GM12878 (cell line): ENCODE measurements around the gene UNC13D. TPM values are rescaled to one million over a fixed set of nuclear protein-coding genes. Genes with fewer than 3 reads are reported as not detected.

Source experiments
- CTCF ChIP-seq, 3 experiments: IDR thresholded peaks in 2 of 3; conservative IDR thresholded peaks in 1 of 3; 2 replicates each; pipeline ENCODE4 v1.5.1; 2011; ENCODE audit warnings: low read depth in 3 of 3, low read length in 3 of 3, mild to moderate bottlenecking in 3 of 3, control low read depth in 2 of 3, moderate library complexity in 2 of 3, inconsistent platforms in 1 of 3, mixed read lengths in 1 of 3; ENCODE audit not compliant: control insufficient read depth in 2 of 3, insufficient read depth in 1 of 3; ENCODE audit errors: extremely low read depth in 1 of 3
- E2F8 ChIP-seq: fragments of 450-650 bp; IDR thresholded peaks from 2 replicates; pipeline ENCODE4 v1.6.1; 2018; ENCODE audit warnings: mild to moderate bottlenecking, low read depth, moderate library complexity; ENCODE audit not compliant: partially characterized antibody
- GABPA ChIP-seq: IDR thresholded peaks from 2 replicates; pipeline ENCODE4 v1.6.1; 2014; ENCODE audit warnings: antibody characterized with exemption, low read depth, mild to moderate bottlenecking, inconsistent platforms
- HCFC1 ChIP-seq: fragments of 150-350 bp; IDR thresholded peaks from 2 replicates; pipeline ENCODE4 v1.6.1; 2014; ENCODE audit warnings: low read length
- HDAC2 ChIP-seq: fragments of 200-600 bp; sonication (generic); IDR thresholded peaks from 2 replicates; pipeline ENCODE4 v1.6.1; 2017
- IRF4 ChIP-seq: IDR thresholded peaks from 2 replicates; pipeline ENCODE4 v1.6.1; 2011; ENCODE audit warnings: low read depth, low read length
- JUND ChIP-seq: IDR thresholded peaks from 2 replicates; pipeline ENCODE4 v1.6.1; 2012; ENCODE audit warnings: low read depth, mild to moderate bottlenecking, low read length, improper control_type of control experiment, moderate library complexity
- MYC ChIP-seq: IDR thresholded peaks from 2 replicates; pipeline ENCODE4 v1.6.1; 2011; ENCODE audit warnings: mild to moderate bottlenecking, low read length, moderate library complexity, inconsistent platforms; ENCODE audit not compliant: insufficient read depth, insufficient replicate concordance, insufficient read length, severe bottlenecking
- RFX5 ChIP-seq: IDR thresholded peaks from 2 replicates; pipeline ENCODE4 v1.6.1; 2011; ENCODE audit warnings: low read depth, low read length, improper control_type of control experiment
- SP1 ChIP-seq: IDR thresholded peaks from one replicate; pipeline ENCODE4 v1.6.1; 2011; ENCODE audit warnings: low read depth, low read length
- SREBF1 ChIP-seq: IDR thresholded peaks from 2 replicates; pipeline ENCODE4 v1.6.1; 2012; ENCODE audit warnings: mild to moderate bottlenecking, low read length
- WRNIP1 ChIP-seq: IDR thresholded peaks from 2 replicates; pipeline ENCODE4 v1.6.1; 2011; ENCODE audit warnings: low read depth, low read length, improper control_type of control experiment, borderline replicate concordance
- YY1 ChIP-seq: IDR thresholded peaks from 2 replicates; pipeline ENCODE4 v1.6.1; 2011; ENCODE audit warnings: low read depth, mild to moderate bottlenecking, low read length
- ZNF207 ChIP-seq: fragments of 450-650 bp; IDR thresholded peaks from 2 replicates; pipeline ENCODE4 v1.6.1; 2014; ENCODE audit warnings: antibody characterized with exemption, mild to moderate bottlenecking, borderline replicate concordance
- ZNF384 ChIP-seq: IDR thresholded peaks from 2 replicates; pipeline ENCODE4 v1.6.1; 2012; ENCODE audit warnings: low read depth, mild to moderate bottlenecking, low read length, improper control_type of control experiment, borderline replicate concordance
- polyA plus RNA-seq, 11 experiments: library from polyadenylated mRNA; depleted of rRNA in 4 of 11; unstranded in 6 of 11; stranded (reverse) in 5 of 11; fragments of >200 nt; fragmentation: Nextera tagmentation in 4 of 11; fragmentation: Illumina TruSeq in 1 of 11; extraction: Ambion mirVana in 4 of 11; extraction: Trizol in 1 of 11; gene quantifications; 1 replicate in 1 of 11; 2 replicates in 10 of 11; pipeline versions ENCODE4 v1.2.1 to v1.2.3, GENCODE V29; 2011 to 2016; ENCODE audit warnings: inconsistent platforms in 2 of 11, missing spikeins in 2 of 11, low read depth in 1 of 11
- total RNA-seq, 4 experiments: library from RNA; depleted of rRNA in 3 of 4; stranded (reverse); fragments of >200 nt in 3 of 4; fragmentation: Illumina TruSeq in 1 of 4; extraction: Trizol in 1 of 4; gene quantifications; 2 replicates each; pipeline versions ENCODE4 v1.2.1 to v1.2.3, GENCODE V29; 2013 to 2021
- TF ChIP-seq, protein P1 (sequence below): fragments of 450-650 bp; IDR thresholded peaks from 2 replicates; pipeline ENCODE4 v1.6.1; 2014; ENCODE audit warnings: mild to moderate bottlenecking
- TF ChIP-seq, protein P2 (sequence below): IDR thresholded peaks from 2 replicates; pipeline ENCODE4 v1.6.1; 2012; ENCODE audit warnings: low read depth, low read length, improper control_type of control experiment
- TF ChIP-seq, protein P3 (sequence below): fragments of 450-650 bp; IDR thresholded peaks from 2 replicates; pipeline ENCODE4 v1.6.1; 2017; ENCODE audit warnings: mild to moderate bottlenecking

UNC13D gene
- total and polyA plus RNA-seq, 10 of the 15 experiments (the other 5 are each of a cell fraction or from before 2014, with no cell fraction given), result 0.32 to 63.9 (median 25.2) TPM

GRCh38 chr17:75785016-75785890 is 59.0 kb downstream of the UNC13D start (continued):
- TF ChIP-seq IRF4 (no peak), ZNF384 (no peak), YY1 (no peak), SREBF1 (no peak), HCFC1 (no peak), SP1 (no peak), MYC (no peak), HDAC2 (no peak), CTCF (IDR thresholded peaks at IDR 0.05 in 2 of 3, conservative IDR thresholded peaks at IDR 0.05 in 1 of 3; ENCODE audit: control insufficient read depth in 2 of 3, extremely low read depth in 1 of 3, insufficient read depth in 1 of 3, low read depth in 3 of 3, low read length in 3 of 3) (no peak), WRNIP1 (no peak), GABPA (no peak), ZNF207 (no peak; the same call in 1 of the 2 replicates), JUND (0 out of 2 replicates have a peak, but pooled peaks have one; percentile 42), RFX5 (peak; percentile 42; the same call in 1 of the 2 replicates), E2F8 (peak; percentile 38)
- TF ChIP-seq, protein P1, sequence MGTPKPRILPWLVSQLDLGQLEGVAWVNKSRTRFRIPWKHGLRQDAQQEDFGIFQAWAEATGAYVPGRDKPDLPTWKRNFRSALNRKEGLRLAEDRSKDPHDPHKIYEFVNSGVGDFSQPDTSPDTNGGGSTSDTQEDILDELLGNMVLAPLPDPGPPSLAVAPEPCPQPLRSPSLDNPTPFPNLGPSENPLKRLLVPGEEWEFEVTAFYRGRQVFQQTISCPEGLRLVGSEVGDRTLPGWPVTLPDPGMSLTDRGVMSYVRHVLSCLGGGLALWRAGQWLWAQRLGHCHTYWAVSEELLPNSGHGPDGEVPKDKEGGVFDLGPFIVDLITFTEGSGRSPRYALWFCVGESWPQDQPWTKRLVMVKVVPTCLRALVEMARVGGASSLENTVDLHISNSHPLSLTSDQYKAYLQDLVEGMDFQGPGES, result no peak
- TF ChIP-seq, protein P2, sequence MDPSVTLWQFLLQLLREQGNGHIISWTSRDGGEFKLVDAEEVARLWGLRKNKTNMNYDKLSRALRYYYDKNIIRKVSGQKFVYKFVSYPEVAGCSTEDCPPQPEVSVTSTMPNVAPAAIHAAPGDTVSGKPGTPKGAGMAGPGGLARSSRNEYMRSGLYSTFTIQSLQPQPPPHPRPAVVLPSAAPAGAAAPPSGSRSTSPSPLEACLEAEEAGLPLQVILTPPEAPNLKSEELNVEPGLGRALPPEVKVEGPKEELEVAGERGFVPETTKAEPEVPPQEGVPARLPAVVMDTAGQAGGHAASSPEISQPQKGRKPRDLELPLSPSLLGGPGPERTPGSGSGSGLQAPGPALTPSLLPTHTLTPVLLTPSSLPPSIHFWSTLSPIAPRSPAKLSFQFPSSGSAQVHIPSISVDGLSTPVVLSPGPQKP, result no peak
- TF ChIP-seq, protein P3, sequence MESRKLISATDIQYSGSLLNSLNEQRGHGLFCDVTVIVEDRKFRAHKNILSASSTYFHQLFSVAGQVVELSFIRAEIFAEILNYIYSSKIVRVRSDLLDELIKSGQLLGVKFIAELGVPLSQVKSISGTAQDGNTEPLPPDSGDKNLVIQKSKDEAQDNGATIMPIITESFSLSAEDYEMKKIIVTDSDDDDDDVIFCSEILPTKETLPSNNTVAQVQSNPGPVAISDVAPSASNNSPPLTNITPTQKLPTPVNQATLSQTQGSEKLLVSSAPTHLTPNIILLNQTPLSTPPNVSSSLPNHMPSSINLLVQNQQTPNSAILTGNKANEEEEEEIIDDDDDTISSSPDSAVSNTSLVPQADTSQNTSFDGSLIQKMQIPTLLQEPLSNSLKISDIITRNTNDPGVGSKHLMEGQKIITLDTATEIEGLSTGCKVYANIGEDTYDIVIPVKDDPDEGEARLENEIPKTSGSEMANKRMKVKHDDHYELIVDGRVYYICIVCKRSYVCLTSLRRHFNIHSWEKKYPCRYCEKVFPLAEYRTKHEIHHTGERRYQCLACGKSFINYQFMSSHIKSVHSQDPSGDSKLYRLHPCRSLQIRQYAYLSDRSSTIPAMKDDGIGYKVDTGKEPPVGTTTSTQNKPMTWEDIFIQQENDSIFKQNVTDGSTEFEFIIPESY, result no peak
